H1 (cell line): ENCODE results near the gene HIVEP3. TPM values are rescaled to one million over a fixed set of nuclear protein-coding genes. Genes with fewer than 3 reads are reported as not detected.
A peak's percentile ranks its signal among the peaks of the same experiment; 100 is the strongest.

Source experiments
- CTCF ChIA-PET: fragments of 300-600 bp; sonication (Branson Sonifier 250); formaldehyde crosslinking; loops from one replicate; lab custom pipeline; 2021; ENCODE audit not compliant: partially characterized antibody; lab: Charles Lee
- POLR2A ChIA-PET: fragments of 300-600 bp; sonication (Branson Sonifier 250); formaldehyde crosslinking; loops from one replicate; lab custom pipeline; 2021; ENCODE audit warnings: inconsistent platforms; ENCODE audit not compliant: partially characterized antibody; lab: Charles Lee
- DNase-seq, 2 experiments: peaks; one replicate each; pipeline versions ENCODE4 v3.0.0 to v3.0.0-alpha.2; 2010 to 2022; ENCODE audit warnings: low spot score in 2 of 2, low read depth in 1 of 2, mixed read lengths in 1 of 2
- FAIRE-seq: peaks from 2 replicates; lab custom pipeline; 2011; peaks lifted over from hg19 to GRCh38; lab: Jason Lieb, UNC
- H2AFZ ChIP-seq: 2 replicates; pipeline ENCODE4 v1.8.1; 2012; ENCODE audit warnings: low read length, inconsistent platforms
- H2AK5ac ChIP-seq: 2 replicates; pipeline ENCODE4 v1.6.1; 2013; ENCODE audit warnings: low read depth, low read length
- H2BK120ac ChIP-seq: replicated peaks from 2 replicates; pipeline ENCODE3; 2013; ENCODE audit warnings: low read depth, low read length, inconsistent platforms
- H2BK12ac ChIP-seq: 2 replicates; pipeline ENCODE4 v1.6.1; 2013; ENCODE audit warnings: low read depth, low read length
- H2BK15ac ChIP-seq: 2 replicates; pipeline ENCODE4 v1.6.1; 2013; ENCODE audit warnings: low read length
- H2BK20ac ChIP-seq: 2 replicates; pipeline ENCODE4 v1.6.1; 2013; ENCODE audit warnings: low read length
- H2BK5ac ChIP-seq: 2 replicates; pipeline ENCODE4 v1.6.1; 2013; ENCODE audit warnings: low read depth, low read length
- H3K14ac ChIP-seq: 2 replicates; pipeline ENCODE4 v1.6.1; 2013; ENCODE audit warnings: inconsistent platforms; ENCODE audit not compliant: insufficient read length
- H3K18ac ChIP-seq: 2 replicates; pipeline ENCODE4 v1.6.1; 2013; ENCODE audit warnings: low read length; ENCODE audit errors: extremely low read depth
- H3K23ac ChIP-seq: 2 replicates; pipeline ENCODE4 v1.6.1; 2013; ENCODE audit warnings: inconsistent platforms; ENCODE audit not compliant: insufficient read length
- H3K23me2 ChIP-seq: 2 replicates; pipeline ENCODE4 v1.6.1; 2013; ENCODE audit warnings: low read depth, low read length
- H3K27ac ChIP-seq: 2 replicates; pipeline ENCODE4 v1.6.1; 2011; ENCODE audit warnings: low read depth, low read length, inconsistent platforms
- H3K27me3 ChIP-seq, 4 experiments: replicated peaks in 1 of 4; 1 replicate in 1 of 4; 2 replicates in 3 of 4; pipeline versions ENCODE4 v1.6.1 to v1.8.1; 2011 to 2013; ENCODE audit warnings: low read length in 3 of 4, mild to moderate bottlenecking in 3 of 4, inconsistent platforms in 2 of 4, mixed read lengths in 2 of 4, moderate library complexity in 1 of 4; ENCODE audit not compliant: control insufficient read depth in 3 of 4, insufficient read depth in 3 of 4; ENCODE audit errors: extremely low read depth in 1 of 4
- H3K36me3 ChIP-seq, 4 experiments: 2 replicates each; pipeline versions ENCODE4 v1.6.1 to v1.8.1; 2011 to 2013; ENCODE audit warnings: mild to moderate bottlenecking in 4 of 4, low read length in 3 of 4, moderate library complexity in 2 of 4, control low read depth in 1 of 4, inconsistent platforms in 1 of 4; ENCODE audit not compliant: insufficient read depth in 4 of 4, control insufficient read depth in 2 of 4
- H3K4ac ChIP-seq: replicated peaks from 2 replicates; pipeline ENCODE3; 2013; ENCODE audit warnings: low read length, low read depth, mixed read lengths, inconsistent platforms; ENCODE audit not compliant: insufficient read length
- H3K4me1 ChIP-seq, 4 experiments: replicated peaks in 1 of 4; 1 replicate in 1 of 4; 2 replicates in 3 of 4; pipeline versions ENCODE4 v1.6.1 to v1.8.1; 2011 to 2013; ENCODE audit warnings: low read length in 3 of 4, inconsistent platforms in 2 of 4, mixed read lengths in 1 of 4; ENCODE audit not compliant: insufficient read depth in 4 of 4, control insufficient read depth in 3 of 4
- H3K4me2 ChIP-seq, 2 experiments: 2 replicates each; pipeline versions ENCODE4 v1.6.1 to v1.8.1; 2011 to 2013; ENCODE audit warnings: low read depth in 2 of 2, low read length in 2 of 2, control low read depth in 1 of 2, inconsistent platforms in 1 of 2, mild to moderate bottlenecking in 1 of 2; ENCODE audit not compliant: insufficient read depth in 1 of 2
- H3K4me3 ChIP-seq, 4 experiments: fragments of 200-600, 300-600 bp in 1 of 4; sonication (generic), shearing (Covaris generic), sonication (Bioruptor Twin) in 1 of 4; 2 replicates each; pipeline versions ENCODE4 v1.5.1 to v1.8.1; 2011 to 2016; ENCODE audit warnings: low read length in 4 of 4, low read depth in 3 of 4, control low read depth in 2 of 4, inconsistent platforms in 2 of 4, mild to moderate bottlenecking in 2 of 4, mixed read lengths in 1 of 4, moderate library complexity in 1 of 4; ENCODE audit not compliant: insufficient read depth in 2 of 4; ENCODE audit errors: extremely low read depth in 1 of 4
- H3K56ac ChIP-seq: replicated peaks from 2 replicates; pipeline ENCODE3; 2013; ENCODE audit warnings: low read depth, mild to moderate bottlenecking, mixed read lengths, low read length, inconsistent platforms; ENCODE audit not compliant: insufficient read length
- H3K79me1 ChIP-seq: 2 replicates; pipeline ENCODE4 v1.6.1; 2013; ENCODE audit warnings: low read depth, low read length, control low read depth
- H3K79me2 ChIP-seq, 2 experiments: 2 replicates each; pipeline versions ENCODE4 v1.6.1 to v1.8.1; 2012 to 2013; ENCODE audit warnings: low read length in 2 of 2, mild to moderate bottlenecking in 2 of 2, inconsistent platforms in 1 of 2; ENCODE audit not compliant: insufficient read depth in 2 of 2, control insufficient read depth in 1 of 2
- H3K9ac ChIP-seq, 4 experiments: replicated peaks in 1 of 4; 1 replicate in 1 of 4; 2 replicates in 3 of 4; pipeline versions ENCODE4 v1.6.1 to v1.8.1; 2011 to 2013; ENCODE audit warnings: low read depth in 3 of 4, low read length in 3 of 4, control low read depth in 2 of 4, mild to moderate bottlenecking in 2 of 4, moderate library complexity in 2 of 4, inconsistent platforms in 1 of 4; ENCODE audit errors: extremely low read depth in 1 of 4
- H3K9me3 ChIP-seq, 2 experiments: 2 replicates each; pipeline versions ENCODE4 v1.6.1 to v1.8.1; 2012 to 2013; ENCODE audit warnings: mild to moderate bottlenecking in 2 of 2, moderate library complexity in 2 of 2, control low read depth in 1 of 2, inconsistent platforms in 1 of 2, low read depth in 1 of 2, low read length in 1 of 2, mixed read lengths in 1 of 2; ENCODE audit not compliant: insufficient read depth in 2 of 2
- H4K20me1 ChIP-seq, 2 experiments: replicated peaks in 1 of 2; 2 replicates each; pipeline versions ENCODE3 to v1.8.1; 2011 to 2013; ENCODE audit warnings: inconsistent platforms in 2 of 2, low read length in 2 of 2, mild to moderate bottlenecking in 1 of 2; ENCODE audit not compliant: insufficient read depth in 2 of 2, control insufficient read depth in 1 of 2
- H4K5ac ChIP-seq: 2 replicates; pipeline ENCODE4 v1.6.1; 2013; ENCODE audit warnings: low read length, low read depth, mixed read lengths, inconsistent platforms; ENCODE audit not compliant: insufficient read length
- H4K8ac ChIP-seq: 2 replicates; pipeline ENCODE4 v1.8.0; 2013; ENCODE audit warnings: mild to moderate bottlenecking, moderate library complexity, low read length, inconsistent platforms; ENCODE audit not compliant: insufficient read depth; ENCODE audit errors: extremely low read depth
- H4K91ac ChIP-seq: replicated peaks from 2 replicates; pipeline ENCODE3; 2013; ENCODE audit warnings: low read length, mixed read lengths, inconsistent platforms; ENCODE audit not compliant: insufficient read length
- CEBPB ChIP-seq: IDR thresholded peaks from 2 replicates; pipeline ENCODE4 v1.6.1; 2012; ENCODE audit warnings: low read depth, low read length
- CHD1 ChIP-seq: IDR thresholded peaks from 2 replicates; pipeline ENCODE4 v1.6.1; 2012; ENCODE audit warnings: low read depth, low read length, improper control_type of control experiment
- EZH2 ChIP-seq: fragments of 200-600 bp; sonication (generic); IDR thresholded peaks from 2 replicates; pipeline ENCODE4 v1.7.1; 2012; ENCODE audit warnings: low read depth, mild to moderate bottlenecking, moderate library complexity, low read length, inconsistent platforms; ENCODE audit not compliant: severe bottlenecking
- FOSL1 ChIP-seq: IDR thresholded peaks from 2 replicates; pipeline ENCODE4 v1.6.1; 2011; ENCODE audit warnings: mild to moderate bottlenecking, low read depth, low read length, moderate library complexity; ENCODE audit not compliant: insufficient read depth
- MAFK ChIP-seq: IDR thresholded peaks from 2 replicates; pipeline ENCODE4 v1.6.1; 2012; ENCODE audit warnings: low read depth, mild to moderate bottlenecking, improper control_type of control experiment, low read length
- TBP ChIP-seq: IDR thresholded peaks from 2 replicates; pipeline ENCODE4 v1.6.1; 2011; ENCODE audit warnings: low read depth, low read length, improper control_type of control experiment
- WGBS, 2 experiments: shearing (Covaris generic) in 1 of 2; methylation state at CpG; one replicate each; pipeline versions ENCODE4 v1.1.6 to v1.1.7; 2013 to 2015; ENCODE audit warnings: low lambda C conversion rate in 2 of 2, mixed read lengths in 2 of 2, inconsistent platforms in 1 of 2, low coverage in 1 of 2, missing lambda C conversion rate in 1 of 2; ENCODE audit not compliant: insufficient replicate concordance in 2 of 2, insufficient coverage in 1 of 2, insufficient read length in 1 of 2; ENCODE audit errors: extremely low coverage in 1 of 2, missing lambda C conversion rate in 1 of 2; 5-methylcytosine and 5-hydroxymethylcytosine counted together
- polyA plus RNA-seq, 7 experiments: library from polyadenylated mRNA; depleted of rRNA in 3 of 7; stranded (reverse) in 5 of 7; unstranded in 2 of 7; fragments of >200 nt in 5 of 7; fragments of 200-250 nt in 2 of 7; gene quantifications; 1 replicate in 5 of 7; 2 replicates in 1 of 7; 4 replicates in 1 of 7; pipeline versions ENCODE4 v1.2.1 to v1.2.3, GENCODE V29; 2011 to 2013; ENCODE audit warnings: missing spikeins in 2 of 7, mixed read lengths in 2 of 7
- total RNA-seq: library from RNA; stranded (reverse); fragmentation: NEBNext Ultra II Directional; extraction: Animal tissue kit (Norgen Biotek cat#: 25700); gene quantifications from 2 replicates; pipeline ENCODE4 v1.2.1, GENCODE V29; 2021

HIVEP3 gene
- total and polyA plus RNA-seq, 2 of the 8 experiments (the other 6 are each of a cell fraction or from before 2014, with no cell fraction given) = 0.24 to 0.69 TPM

- H3K36me3 ChIP-seq = no peaks in the 10 kb centered on the region
- no peaks in the 10 kb centered on the region for H3K9me3 ChIP-seq
- no peaks in the 10 kb centered on the region for H3K27me3 ChIP-seq
- no peak overlapping the region for H2AK5ac ChIP-seq
- H3K4ac ChIP-seq = no peak overlapping the region
- no peaks in the 10 kb centered on the region for H4K20me1 ChIP-seq
- H3K79me2 ChIP-seq = no peaks in the 10 kb centered on the region
- TF ChIP-seq CHD1 (no peak), CEBPB (no peak), MAFK (no peak), FOSL1 (no peak), EZH2 (no peak), TBP (no peak)
- no peak overlapping the region for H3K14ac ChIP-seq
- no peak overlapping the region for H2AFZ ChIP-seq
- no peak for DNase-seq
- 88% methylated on average over 10 of the region's 10 CpGs; no CpG with 5 or more reads in 1 of the 2 experiments for WGBS, 2 experiments
- no peak overlapping the region for H2BK5ac ChIP-seq
- no peak overlapping the region for H3K9ac ChIP-seq
- H4K91ac ChIP-seq = no peak overlapping the region
- H4K8ac ChIP-seq = peak overlapping the region; percentile 65; the same call in 1 of the 2 replicates
- no peak overlapping the region for H2BK15ac ChIP-seq
- H3K4me1 ChIP-seq = no peaks in the 10 kb centered on the region; a peak in 2 of 7 replicates
- H3K4me2 ChIP-seq = no peak overlapping the region
- POLR2A ChIA-PET = interaction anchor here (1.6 kb wide), 1 partner anchor 11 kb away, joined by 3 read pairs; no protein-coding TSS in a partner anchor
- CTCF ChIA-PET = interaction anchor here (0.5 to 3.9 kb wide), 3 partner anchors 12 to 1607 kb away, joined by 3 to 15 read pairs (median 4); no protein-coding TSS in a partner anchor
- no peak overlapping the region for H2BK12ac ChIP-seq
- H4K5ac ChIP-seq = no peak overlapping the region
- no peak overlapping the region for H2BK120ac ChIP-seq
- no peaks in the 10 kb centered on the region for H3K23me2 ChIP-seq
- no peak overlapping the region for H3K27ac ChIP-seq
- no peak overlapping the region for H2BK20ac ChIP-seq
- H3K56ac ChIP-seq = no peak overlapping the region
- H3K18ac ChIP-seq = no peak overlapping the region
- FAIRE-seq = no peak
- H3K23ac ChIP-seq = no peak overlapping the region
- H3K79me1 ChIP-seq = no peaks in the 10 kb centered on the region
- H3K4me3 ChIP-seq = no peak overlapping the region
Measured at GRCh38 chr1:41674522-41674921, 244.2 kb downstream of the HIVEP3 start.
